Activated T-cell treated with anti-CD3 and anti-CD28 coated beads for 48 hours (primary cell): ENCODE data around the gene CSNK2B.

Experiments
- DNase-seq: peaks from one replicate; pipeline ENCODE4 v3.0.0-alpha.2; 2020; ENCODE audit warnings: low read depth

Gene CSNK2B

DNA sequence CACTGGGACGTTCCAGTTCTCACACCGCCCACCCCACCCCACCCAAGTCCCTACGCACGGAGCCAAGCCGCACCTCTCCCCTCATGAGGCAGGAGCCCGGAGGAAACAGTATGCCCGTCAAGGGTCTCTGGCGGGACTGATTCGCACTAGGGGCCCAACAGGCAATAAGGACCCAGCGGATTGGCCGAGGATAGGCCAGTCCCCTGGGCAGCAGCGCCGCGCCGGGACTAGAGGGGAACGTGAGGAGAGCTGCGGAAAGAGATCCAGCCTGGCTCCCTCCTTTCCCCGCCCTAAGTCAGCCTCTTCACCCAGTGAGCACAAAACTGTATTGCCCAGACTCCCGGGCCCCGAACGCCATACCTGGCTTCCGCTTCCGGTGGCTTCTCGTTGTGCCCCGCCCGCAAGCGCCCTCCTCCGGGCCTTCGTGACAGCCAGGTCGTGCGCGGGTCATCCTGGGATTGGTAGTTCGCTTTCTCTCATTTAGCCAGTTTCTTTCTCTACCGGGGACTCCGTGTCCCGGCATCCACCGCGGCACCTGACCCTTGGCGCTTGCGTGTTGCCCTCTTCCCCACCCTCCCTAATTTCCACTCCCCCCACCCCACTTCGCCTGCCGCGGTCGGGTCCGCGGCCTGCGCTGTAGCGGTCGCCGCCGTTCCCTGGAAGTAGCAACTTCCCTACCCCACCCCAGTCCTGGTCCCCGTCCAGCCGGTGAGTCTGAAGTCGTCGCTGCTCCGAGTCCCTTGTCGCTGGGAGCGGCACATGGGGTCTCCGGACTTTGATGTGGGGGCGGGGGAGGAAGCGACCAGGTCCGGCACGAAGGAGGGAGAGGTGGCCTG, at the start of gene CSNK2B:
Gene CSNK2B (plus strand): TSS at position 580 of the 836 bp plus-strand sequence. CDS start 752 bp downstream, outside the sequence.
- peak; percentile 95 for DNase-seq

DNA sequence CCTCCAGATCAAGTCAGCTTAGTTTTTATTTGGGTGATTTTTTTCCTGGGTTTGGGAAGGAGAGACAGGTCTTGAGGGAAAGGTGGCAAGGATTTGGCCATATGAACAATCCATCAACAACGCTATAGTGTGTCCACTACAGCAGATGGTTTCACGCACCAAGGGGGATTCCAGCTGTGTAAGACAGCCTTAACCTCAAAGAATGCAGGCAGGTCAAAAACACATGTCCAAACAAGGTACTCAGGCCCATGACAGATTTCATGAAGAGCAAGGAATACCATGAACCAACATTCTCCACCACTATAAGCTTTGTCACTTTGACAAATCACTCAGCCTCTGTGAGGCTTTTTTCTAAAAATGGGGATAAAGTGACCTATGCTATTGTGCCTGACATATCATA, 48.9 kb upstream of the CSNK2B start:
- DNase-seq: no peak

DNA sequence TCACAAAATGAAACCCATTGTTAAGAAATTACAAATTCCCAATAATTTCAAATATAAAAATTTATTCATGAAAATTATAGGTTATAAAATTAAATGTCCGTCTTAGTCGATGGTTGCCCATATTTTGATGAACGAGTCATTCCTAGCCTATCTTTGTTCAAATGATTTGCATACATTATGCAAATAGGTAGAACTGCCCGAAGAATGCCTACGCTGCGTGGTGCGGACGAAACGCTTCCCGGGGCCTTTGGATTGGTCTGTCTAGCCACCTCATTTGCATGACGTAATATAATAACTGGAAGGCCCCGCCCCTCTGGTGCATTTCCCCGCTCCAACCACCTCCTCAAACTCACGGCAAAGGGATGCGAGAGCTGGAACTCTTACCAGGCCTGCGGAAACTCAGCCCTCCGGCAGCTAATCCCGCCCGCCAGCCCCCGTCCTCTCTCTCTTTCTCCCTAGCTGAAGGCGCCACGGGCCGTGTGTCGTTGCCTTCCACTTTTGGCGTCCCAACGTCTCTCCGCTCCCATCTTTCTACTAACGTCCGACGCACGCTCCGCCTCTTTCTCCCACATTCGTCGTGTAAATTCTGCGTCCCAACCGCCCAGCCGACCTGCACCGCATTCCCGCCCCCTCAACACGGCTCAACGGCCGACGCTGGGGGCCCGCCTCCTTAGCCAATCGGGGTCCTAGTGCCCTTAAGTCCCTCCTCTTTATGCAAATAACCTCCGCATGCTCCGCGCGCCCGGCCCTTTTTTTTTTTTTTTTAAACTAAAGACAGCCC, 45.9 kb upstream of the CSNK2B start:
- DNase-seq: peak; percentile 95

DNA sequence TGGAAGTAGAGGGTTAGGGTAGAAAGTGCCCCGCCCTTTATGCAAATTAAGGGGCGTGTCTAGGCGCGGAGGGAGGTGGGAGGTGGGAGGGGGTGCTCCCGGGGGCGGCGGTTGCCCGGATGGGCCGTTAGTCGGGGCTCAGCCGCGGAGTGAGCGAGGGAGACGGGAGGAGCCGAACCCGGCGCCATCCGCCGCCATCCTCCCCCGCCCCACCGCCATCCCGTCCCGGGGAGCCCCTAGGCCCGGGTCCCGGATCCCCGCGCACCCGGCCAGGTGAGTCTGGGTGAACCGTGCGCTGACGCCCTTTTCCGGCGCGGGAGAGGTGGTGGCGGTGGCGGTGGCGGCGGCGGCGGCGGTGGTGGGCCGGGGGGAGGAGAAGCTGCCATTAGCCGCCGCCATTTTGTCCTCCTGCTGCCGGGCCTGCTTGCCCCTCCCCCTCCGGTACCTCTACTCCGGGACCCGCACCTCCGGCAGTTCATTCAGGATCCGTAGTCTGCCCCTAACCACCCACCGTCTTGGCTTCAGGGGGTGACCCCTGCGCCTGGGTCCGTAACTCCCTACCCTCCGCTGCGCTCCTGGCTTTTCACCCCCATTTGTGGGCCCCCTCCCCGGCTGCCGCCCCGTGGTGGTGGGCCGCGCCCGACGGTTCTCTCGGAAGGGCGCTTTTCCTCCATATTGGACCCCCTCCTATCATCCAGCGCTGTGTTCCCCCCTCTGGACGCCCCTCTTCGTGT, 45.1 kb upstream of the CSNK2B start, which contains the start of gene PRRC2A:
Gene PRRC2A (plus strand): TSS at position 130 of the 734 bp plus-strand sequence. CDS start 2,075 bp downstream, outside the sequence.
- DNase-seq: peak; percentile 93

DNA sequence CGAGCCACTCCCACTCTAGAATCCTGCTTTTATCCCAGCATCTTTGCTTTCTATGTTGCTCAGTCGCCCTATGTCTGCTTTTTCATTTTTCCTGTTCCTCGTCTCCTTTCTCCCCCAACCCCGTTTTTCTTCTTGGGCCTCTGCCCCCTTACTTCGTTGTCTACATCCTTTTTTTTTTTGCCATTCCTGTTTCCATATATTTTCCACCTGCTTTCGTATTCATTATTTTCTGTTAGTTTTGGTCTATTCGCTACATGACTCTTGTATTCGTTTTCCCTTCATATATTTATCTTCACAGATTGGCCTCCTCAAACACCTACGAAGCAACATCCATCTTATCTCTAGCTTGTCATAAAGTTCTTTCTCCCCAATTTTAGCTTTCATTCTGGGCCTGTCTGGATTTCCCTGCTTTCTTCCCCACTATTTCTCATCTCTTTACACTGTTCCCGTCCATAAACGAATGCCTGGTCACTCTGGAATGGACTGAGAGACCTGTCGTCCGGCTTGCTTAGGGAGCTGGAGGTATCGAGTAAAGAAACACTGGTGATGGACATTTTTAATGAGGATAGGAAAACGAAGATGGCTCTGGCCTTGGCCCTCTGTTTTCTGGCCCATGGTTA, 44.5 kb upstream of the CSNK2B start:
- no peak for DNase-seq

DNA sequence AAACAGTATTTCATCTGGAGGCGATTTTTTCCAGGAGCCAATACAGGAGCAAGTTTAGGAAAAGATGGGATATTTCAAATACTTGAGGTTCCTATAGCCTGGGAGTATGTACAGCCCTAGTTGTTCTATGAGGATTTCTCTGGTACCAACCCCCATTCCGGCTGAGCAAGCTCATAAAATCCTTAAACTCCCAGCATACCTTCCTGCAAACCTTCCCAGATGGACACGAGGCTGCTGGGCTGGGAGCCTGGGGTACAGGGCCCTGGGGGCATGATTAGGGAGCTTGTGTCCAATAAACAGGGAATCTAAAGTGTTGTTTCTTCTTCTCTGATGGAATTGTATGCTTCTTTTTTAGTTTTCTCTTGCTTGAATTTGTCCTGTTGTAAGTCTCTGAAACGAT, 43.9 kb upstream of the CSNK2B start:
- DNase-seq: no peak

DNA sequence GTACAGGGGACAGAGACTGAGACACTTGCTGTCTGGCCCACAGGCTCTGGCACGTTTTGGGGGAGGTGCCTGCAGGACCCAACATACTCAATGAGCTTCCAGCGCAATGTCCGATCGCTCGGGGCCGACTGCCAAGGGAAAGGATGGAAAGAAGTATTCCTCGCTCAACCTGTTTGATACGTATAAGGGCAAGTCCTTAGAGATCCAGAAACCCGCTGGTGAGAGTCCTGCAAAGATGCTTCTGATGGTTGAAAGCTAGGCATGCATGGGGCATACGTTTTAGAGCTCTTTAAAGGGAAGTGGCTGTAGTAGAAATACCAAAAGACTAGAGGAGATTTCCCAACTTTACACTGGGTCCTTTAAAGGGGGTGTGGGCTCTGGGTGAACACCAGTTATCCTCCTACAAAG, 43.2 kb upstream of the CSNK2B start:
- DNase-seq: no peak

DNA sequence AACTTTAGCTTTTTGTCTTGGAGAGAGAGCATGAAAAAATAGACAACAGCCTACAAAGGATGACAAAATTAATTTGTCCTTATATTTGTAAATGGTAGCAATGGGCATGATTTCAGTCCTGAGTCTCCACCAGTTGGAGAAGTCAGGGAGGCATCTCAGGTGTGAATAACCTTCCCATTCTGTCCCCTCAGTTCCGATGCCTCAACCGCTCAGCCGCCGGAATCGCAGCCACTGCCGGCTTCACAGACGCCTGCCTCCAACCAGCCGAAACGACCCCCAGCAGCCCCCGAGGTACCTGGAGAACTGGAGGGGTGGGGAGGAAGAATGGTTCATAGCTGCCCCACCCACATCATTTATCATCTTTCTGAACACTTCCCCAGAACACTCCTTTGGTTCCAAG, 41.8 kb upstream of the CSNK2B start:
- DNase-seq: no peak

DNA sequence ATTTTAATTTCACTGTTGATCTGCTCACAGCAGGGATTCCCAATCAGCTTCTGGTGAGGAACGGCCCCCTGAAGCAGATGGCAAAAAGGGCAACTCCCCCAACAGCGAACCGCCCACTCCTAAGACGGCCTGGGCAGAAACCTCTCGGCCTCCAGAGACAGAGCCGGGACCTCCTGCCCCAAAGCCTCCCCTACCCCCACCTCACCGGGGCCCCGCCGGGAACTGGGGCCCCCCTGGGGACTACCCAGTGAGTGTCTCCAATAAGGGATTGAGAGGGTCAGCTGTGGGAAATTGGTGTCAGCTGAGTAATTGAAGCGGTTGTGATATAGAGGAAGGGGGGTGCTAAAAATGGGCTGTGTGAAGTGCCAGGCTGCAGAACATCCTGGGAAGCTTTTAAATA, 38.9 kb upstream of the CSNK2B start:
- DNase-seq: no peak

DNA sequence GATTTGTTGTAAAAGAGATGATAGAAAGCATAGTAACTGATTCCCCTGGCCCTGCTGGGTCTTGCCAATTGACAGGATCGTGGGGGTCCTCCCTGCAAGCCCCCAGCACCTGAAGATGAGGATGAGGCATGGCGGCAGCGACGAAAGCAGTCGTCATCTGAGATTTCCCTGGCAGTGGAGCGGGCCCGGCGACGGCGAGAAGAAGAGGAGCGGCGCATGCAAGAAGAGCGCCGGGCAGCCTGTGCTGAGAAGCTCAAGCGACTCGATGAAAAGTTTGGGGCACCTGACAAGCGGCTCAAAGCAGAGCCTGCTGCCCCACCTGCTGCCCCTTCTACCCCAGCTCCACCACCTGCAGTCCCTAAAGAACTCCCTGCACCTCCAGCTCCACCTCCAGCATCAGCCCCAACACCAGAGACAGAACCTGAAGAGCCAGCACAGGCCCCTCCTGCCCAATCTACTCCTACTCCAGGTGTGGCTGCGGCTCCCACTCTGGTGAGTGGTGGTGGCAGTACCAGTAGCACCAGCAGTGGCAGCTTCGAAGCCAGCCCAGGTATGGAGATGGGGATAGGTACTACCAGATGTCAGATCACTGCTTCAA, 38.1 kb upstream of the CSNK2B start:
- DNase-seq: no peak

DNA sequence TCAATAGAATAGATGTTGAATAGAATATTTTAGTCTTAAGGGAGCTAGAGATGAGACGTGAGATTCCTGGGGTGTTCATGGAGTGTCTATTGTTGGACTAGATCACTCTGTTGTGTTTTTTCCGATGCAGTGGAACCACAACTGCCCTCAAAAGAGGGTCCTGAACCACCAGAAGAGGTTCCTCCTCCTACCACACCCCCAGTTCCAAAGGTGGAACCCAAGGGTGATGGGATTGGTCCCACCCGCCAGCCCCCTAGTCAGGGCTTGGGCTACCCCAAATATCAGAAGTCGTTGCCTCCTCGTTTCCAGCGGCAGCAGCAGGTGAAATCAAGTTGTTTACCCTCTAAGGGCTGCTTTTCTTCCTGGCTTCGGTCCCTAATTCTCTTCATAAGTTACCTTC, 36.9 kb upstream of the CSNK2B start:
- DNase-seq: no peak

DNA sequence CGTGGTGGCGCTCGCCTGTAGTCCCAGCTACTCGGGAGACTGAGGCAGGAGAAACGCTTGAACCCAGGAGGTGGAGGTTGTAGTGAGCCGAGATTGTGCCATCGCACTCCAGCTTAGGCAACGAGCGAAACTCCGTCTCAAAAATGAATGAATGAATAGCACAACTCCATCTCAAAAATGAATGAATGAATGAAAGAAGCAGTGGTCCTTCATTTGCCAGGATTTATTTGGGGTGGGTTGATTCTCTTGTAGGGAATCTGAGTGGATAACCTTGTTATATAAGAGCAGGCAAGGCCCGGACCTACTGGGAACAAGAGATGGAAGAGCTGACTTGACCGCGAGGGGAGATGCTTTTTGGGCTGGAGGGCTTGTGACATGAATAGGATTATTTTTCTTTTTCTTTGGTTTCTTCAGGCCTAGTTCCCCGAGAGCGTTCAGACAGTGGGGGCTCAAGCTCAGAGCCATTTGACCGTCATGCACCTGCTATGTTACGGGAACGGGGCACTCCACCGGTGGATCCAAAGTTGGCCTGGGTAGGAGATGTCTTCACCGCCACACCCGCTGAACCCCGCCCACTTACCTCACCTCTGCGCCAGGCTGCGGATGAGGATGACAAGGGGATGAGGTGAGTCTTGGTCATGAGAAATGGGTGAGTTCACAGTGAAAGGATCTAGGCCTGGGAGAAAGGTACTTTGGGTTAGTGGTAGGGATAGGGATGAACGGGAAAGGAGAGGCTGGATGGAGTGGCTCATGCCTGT, 35.5 kb upstream of the CSNK2B start:
- DNase-seq: no peak

DNA sequence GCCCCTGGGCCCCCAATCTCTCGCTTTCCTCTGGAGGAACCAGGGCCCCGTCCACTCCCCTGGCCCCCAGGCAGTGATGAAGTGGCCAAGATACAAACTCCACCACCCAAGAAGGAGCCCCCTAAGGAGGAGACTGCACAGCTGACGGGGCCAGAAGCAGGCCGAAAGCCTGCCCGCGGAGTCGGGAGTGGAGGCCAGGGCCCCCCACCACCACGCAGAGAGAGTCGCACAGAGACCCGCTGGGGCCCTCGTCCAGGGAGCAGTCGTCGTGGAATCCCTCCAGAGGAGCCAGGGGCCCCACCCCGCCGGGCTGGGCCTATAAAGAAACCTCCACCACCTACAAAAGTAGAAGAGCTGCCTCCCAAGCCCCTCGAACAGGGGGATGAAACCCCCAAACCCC, 34.7 kb upstream of the CSNK2B start:
- no peak for DNase-seq

DNA sequence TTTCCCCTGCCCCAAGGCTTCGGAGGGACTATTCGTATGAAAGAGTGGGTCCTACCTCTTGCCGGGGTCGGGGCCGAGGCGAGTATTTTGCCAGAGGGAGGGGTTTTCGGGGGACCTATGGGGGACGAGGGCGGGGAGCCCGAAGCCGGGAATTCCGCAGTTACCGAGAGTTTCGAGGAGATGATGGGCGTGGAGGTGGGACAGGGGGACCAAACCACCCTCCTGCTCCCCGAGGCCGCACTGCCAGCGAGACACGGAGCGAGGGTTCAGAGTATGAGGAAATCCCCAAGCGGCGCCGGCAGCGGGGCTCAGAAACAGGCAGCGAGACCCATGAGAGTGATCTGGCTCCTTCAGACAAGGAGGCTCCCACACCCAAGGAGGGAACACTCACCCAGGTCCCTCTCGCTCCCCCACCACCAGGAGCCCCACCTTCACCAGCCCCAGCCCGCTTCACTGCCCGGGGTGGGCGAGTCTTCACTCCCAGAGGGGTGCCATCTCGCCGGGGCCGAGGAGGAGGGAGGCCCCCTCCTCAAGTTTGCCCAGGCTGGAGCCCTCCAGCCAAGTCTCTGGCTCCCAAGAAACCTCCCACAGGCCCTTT, 34.1 kb upstream of the CSNK2B start:
- DNase-seq: no peak

DNA sequence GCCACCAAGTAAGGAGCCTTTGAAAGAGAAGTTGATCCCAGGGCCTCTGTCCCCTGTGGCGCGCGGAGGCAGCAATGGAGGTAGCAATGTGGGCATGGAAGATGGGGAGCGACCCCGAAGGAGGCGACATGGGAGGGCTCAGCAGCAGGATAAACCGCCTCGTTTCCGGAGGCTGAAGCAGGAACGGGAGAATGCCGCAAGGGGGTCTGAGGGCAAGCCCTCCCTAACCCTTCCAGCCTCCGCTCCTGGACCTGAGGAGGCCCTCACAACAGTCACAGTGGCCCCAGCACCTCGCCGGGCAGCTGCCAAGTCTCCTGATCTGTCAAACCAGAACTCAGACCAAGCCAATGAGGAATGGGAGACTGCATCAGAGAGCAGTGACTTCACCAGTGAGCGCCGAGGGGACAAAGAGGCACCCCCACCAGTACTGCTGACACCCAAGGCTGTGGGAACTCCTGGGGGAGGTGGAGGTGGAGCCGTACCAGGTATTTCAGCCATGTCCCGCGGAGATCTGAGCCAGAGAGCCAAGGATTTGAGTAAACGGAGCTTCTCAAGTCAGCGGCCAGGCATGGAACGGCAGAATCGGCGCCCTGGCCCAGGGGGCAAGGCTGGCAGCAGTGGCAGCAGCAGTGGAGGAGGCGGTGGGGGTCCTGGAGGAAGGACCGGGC, 33.5 kb upstream of the CSNK2B start:
- DNase-seq: no peak

DNA sequence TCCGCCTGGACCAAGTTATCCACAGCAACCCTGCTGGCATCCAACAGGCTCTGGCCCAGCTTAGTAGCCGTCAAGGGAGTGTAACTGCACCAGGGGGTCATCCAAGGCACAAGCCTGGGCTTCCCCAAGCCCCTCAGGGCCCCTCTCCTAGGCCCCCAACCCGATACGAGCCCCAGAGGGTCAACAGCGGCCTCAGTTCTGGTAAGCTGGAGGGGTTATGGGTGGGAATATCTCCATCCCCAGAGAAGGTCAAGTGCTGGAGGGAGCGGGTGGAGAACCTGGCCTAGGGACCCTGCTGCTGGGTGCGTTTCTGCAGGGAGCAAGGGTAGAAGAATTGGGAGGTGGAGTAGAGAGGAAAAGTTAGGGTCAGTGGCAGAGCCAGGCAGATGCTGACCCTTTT, 32.4 kb upstream of the CSNK2B start:
- DNase-seq: no peak

DNA sequence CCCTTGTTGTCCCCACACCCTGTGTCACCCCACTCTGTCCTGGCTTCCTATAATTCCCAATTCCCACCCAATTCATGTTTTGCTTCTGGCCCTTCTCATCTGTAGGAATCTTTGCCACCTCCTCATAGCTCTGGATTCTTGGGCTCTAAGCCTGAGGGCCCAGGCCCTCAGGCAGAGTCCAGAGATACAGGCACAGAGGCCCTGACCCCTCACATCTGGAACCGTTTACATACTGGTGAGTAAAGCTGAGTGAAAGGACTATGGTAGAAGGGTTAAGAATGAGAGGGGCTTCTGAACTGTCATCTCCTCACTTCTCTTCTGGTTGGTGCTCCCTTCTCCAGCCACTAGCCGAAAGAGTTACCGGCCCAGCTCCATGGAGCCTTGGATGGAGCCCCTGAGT, 31.7 kb upstream of the CSNK2B start:
- no peak for DNase-seq

DNA sequence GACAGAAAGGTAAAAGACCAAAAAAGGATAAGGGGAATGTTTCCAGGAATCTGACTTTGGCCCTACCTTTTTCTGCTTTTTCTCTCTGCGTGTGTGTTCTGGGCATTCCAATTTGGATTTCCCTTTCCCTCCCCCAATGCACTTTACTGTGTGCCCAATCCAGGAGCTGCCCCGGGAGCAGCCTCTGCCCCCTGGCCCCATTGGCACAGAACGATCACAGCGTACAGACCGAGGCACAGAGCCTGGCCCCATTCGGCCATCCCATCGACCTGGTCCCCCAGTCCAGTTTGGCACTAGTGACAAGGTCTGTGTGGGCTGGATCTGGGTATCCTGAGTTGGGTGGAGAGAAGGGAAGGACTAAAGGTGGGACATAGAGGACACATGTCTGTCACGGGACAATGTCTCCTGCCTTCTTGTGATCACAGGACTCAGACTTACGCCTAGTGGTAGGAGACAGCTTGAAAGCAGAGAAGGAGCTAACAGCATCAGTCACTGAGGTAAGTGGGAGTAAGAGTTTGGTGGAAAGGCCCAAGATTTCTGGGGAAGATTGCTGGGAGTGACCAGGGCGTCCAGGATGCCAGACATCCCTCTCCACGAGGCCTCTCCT, 30.8 kb upstream of the CSNK2B start:
- no peak for DNase-seq
